ENCODE results near the gene JMJD8.
A peak's percentile ranks its signal among the peaks of the same experiment; 100 is the strongest.

The JMJD8 gene

GRCh38 chr16:721765-722540 is 37.8 kb upstream of the JMJD8 start (continued):
- TF ChIP-seq SCRT2 (tag by site-specific recombination; IDR thresholded peaks at IDR 0.05) = no peak
- peak; percentile 32; the same call in 1 of the 2 replicates for TF ChIP-seq SP2 (tag by site-specific recombination; IDR thresholded peaks at IDR 0.05)
- TF ChIP-seq, protein P1, sequence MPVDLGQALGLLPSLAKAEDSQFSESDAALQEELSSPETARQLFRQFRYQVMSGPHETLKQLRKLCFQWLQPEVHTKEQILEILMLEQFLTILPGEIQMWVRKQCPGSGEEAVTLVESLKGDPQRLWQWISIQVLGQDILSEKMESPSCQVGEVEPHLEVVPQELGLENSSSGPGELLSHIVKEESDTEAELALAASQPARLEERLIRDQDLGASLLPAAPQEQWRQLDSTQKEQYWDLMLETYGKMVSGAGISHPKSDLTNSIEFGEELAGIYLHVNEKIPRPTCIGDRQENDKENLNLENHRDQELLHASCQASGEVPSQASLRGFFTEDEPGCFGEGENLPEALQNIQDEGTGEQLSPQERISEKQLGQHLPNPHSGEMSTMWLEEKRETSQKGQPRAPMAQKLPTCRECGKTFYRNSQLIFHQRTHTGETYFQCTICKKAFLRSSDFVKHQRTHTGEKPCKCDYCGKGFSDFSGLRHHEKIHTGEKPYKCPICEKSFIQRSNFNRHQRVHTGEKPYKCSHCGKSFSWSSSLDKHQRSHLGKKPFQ (tag by site-specific recombination; IDR thresholded peaks at IDR 0.05) = no peak
- no peak for TF ChIP-seq ZNF121 (tag by site-specific recombination; IDR thresholded peaks at IDR 0.05)
- TF ChIP-seq ZNF138 (tag by site-specific recombination; IDR thresholded peaks at IDR 0.05; ENCODE audit: borderline replicate concordance) = no peak
- no peak for TF ChIP-seq ZNF501 (tag by site-specific recombination; IDR thresholded peaks at IDR 0.05)
- TF ChIP-seq ZNF433 (tag by site-specific recombination; IDR thresholded peaks at IDR 0.05; ENCODE audit: low read depth) = no peak
- no peak for TF ChIP-seq ZNF23 (tag by site-specific recombination; IDR thresholded peaks at IDR 0.05; ENCODE audit: borderline replicate concordance)
- TF ChIP-seq ZNF692 (tag by site-specific recombination; IDR thresholded peaks at IDR 0.05) = peak; percentile 46; the same call in 1 of the 2 replicates
- 0 out of 2 replicates have a peak, but pooled peaks have one; percentile 28 for TF ChIP-seq BCL11B (tag by site-specific recombination; IDR thresholded peaks at IDR 0.05; ENCODE audit: low read depth)
- TF ChIP-seq, protein P2, sequence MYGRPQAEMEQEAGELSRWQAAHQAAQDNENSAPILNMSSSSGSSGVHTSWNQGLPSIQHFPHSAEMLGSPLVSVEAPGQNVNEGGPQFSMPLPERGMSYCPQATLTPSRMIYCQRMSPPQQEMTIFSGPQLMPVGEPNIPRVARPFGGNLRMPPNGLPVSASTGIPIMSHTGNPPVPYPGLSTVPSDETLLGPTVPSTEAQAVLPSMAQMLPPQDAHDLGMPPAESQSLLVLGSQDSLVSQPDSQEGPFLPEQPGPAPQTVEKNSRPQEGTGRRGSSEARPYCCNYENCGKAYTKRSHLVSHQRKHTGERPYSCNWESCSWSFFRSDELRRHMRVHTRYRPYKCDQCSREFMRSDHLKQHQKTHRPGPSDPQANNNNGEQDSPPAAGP (tag by site-specific recombination; IDR thresholded peaks at IDR 0.05) = no peak
- TF ChIP-seq, protein P3, sequence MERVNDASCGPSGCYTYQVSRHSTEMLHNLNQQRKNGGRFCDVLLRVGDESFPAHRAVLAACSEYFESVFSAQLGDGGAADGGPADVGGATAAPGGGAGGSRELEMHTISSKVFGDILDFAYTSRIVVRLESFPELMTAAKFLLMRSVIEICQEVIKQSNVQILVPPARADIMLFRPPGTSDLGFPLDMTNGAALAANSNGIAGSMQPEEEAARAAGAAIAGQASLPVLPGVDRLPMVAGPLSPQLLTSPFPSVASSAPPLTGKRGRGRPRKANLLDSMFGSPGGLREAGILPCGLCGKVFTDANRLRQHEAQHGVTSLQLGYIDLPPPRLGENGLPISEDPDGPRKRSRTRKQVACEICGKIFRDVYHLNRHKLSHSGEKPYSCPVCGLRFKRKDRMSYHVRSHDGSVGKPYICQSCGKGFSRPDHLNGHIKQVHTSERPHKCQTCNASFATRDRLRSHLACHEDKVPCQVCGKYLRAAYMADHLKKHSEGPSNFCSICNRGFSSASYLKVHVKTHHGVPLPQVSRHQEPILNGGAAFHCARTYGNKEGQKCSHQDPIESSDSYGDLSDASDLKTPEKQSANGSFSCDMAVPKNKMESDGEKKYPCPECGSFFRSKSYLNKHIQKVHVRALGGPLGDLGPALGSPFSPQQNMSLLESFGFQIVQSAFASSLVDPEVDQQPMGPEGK (tag by site-specific recombination; IDR thresholded peaks at IDR 0.05) = peak; percentile 75
- TF ChIP-seq FEZF1 (tag by site-specific recombination; IDR thresholded peaks at IDR 0.05) = no peak
- no peak for TF ChIP-seq ZNF426 (tag by site-specific recombination; IDR thresholded peaks at IDR 0.05)
- TF ChIP-seq, protein P4, sequence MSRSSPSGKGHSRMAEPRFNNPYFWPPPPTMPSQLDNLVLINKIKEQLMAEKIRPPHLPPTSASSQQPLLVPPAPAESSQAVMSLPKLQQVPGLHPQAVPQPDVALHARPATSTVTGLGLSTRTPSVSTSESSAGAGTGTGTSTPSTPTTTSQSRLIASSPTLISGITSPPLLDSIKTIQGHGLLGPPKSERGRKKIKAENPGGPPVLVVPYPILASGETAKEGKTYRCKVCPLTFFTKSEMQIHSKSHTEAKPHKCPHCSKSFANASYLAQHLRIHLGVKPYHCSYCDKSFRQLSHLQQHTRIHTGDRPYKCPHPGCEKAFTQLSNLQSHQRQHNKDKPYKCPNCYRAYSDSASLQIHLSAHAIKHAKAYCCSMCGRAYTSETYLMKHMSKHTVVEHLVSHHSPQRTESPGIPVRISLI (tag by site-specific recombination; IDR thresholded peaks at IDR 0.05) = no peak
- TF ChIP-seq GLIS2 (tag by site-specific recombination; IDR thresholded peaks at IDR 0.05) = peak; percentile 20; the same call in 1 of the 2 replicates

- Histone ChIP-seq H3K9me3 (ENCODE audit: control insufficient read depth, insufficient read depth, low read depth, low read length) (no peaks in the 10 kb centered on the region), H3K27ac (ENCODE audit: extremely low read depth, low read depth, low read length) (peak within 1 kb of the TSS; percentile 94), H3K36me3 (ENCODE audit: control insufficient read depth in 2 of 2, insufficient read depth in 1 of 2, low read length in 2 of 2) (peaks cover 0 to 12% of the 10 kb centered on the region in 2 experiments; a peak in 1 of 3 replicates), H3K4me1 (ENCODE audit: control insufficient read depth, insufficient read depth, low read length) (peaks cover 7% of the 10 kb centered on the region), H3K4me3 (ENCODE audit: low read depth, low read length) (peak within 1 kb of the TSS; percentile 66)
- CTCF ChIA-PET = interaction anchor here (0.6 to 5.7 kb wide), 10 partner anchors 9 to 336 kb away, joined by 3 to 34 read pairs (median 5); partner anchors contain the start of genes CHTF18, CIAO3 and RPUSD1
- POLR2A ChIA-PET = interaction anchor here (0.7 to 2.8 kb wide), 19 partner anchors 9 to 368 kb away, joined by 3 to 25 read pairs (median 6); partner anchors contain the start of genes CHTF18, CIAO3, GNG13 and RHOT2
- TF ChIP-seq RBAK (tag by site-specific recombination; IDR thresholded peaks at IDR 0.05) (no peak), SCRT2 (tag by site-specific recombination; IDR thresholded peaks at IDR 0.05) (peak; percentile 57), OSR2 (tag by site-specific recombination; IDR thresholded peaks at IDR 0.05) (peak; percentile 45; the same call in 1 of the 2 replicates), MYNN (tag by site-specific recombination; IDR thresholded peaks at IDR 0.05; ENCODE audit: borderline replicate concordance) (no peak), ZNF785 (tag by site-specific recombination; IDR thresholded peaks at IDR 0.05) (no peak), ZNF623 (tag by site-specific recombination; IDR thresholded peaks at IDR 0.05) (no peak), SCRT1 (tag by site-specific recombination; IDR thresholded peaks at IDR 0.05; ENCODE audit: borderline replicate concordance) (peak; percentile 78), FEZF1 (tag by site-specific recombination; IDR thresholded peaks at IDR 0.05) (no peak), ZNF596 (tag by site-specific recombination; IDR thresholded peaks at IDR 0.05) (peak; percentile 72)
Observed at GRCh38 chr16:720990-721764, 37.0 kb upstream of the JMJD8 start, which contains the start of gene ANTKMT. TSS of gene ANTKMT (plus strand) at chr16:721146. CDS start at chr16:721275, 129 bp downstream.

Measured in HEK293 (cell line).